ENCODE data around the gene COL4A1. TPM values are rescaled to one million over a fixed set of nuclear protein-coding genes. Genes with fewer than 3 reads are reported as not detected.
"Not testable (repeated sequence)": the region's sequence is repeated elsewhere in the genome, so short reads cannot be mapped to it uniquely, and the experiment has no call there.

COL4A1 gene
- total RNA-seq, 2 donors from 2014 or later = 19.6 to 65.3 TPM

DNA sequence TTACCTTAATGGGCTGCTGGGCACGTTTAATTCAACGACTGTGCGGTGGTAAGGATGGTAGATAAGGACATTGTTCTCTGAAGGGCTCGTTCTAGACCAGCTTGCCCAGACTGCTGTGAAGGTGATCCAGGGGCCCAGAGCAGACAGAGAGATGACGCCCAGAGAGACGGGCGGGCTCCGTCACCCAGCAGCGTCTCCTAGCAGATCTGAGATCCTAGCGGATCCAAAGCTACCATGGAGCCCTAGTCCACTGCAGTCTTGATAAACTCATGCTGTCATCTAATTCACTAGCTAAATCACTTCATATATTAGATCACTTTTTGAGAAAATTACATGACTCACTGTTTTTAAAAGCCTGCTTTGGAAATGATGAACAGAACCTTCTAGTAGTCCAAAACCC lies 21.6 kb upstream of the COL4A1 start:
- no peak for ATAC-seq
- DNase-seq = no peak
- intact Hi-C loops (cut with DNase I, micrococcal nuclease) = loop anchor here in 1 of 2 donors (10.0 kb wide), 1 partner anchor 94 kb away; no protein-coding TSS in a partner anchor

DNA sequence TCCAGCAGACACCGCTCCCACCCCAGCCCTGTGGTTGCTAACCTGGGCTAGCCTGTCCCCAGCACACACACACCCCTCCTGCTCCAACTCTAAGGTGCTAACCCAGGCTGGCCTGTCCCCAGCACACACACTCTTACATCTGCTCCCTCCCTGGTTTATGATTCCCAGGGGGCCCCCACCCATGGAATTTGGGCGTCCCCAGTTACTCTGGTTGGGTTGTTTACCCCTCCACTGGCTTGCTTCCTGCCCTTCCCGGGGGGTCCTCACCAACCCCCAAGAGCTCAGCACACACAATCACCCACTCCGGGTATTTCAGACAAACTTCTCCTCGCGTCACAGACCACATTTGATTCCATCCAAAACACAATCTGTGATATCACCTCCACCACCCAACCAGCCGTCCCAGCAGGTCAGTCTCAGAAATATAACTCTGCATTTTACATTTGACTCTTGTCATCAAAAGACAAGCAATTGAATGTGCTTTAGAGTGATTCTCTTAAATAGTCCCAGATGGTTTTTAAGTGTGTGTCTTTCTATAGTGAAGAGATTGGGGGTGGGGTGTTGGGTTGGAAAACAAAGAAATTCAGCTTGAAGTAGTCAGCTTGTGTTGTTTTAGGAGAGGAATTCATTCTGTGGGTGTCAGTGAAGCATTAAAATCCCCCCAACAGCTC lies 20.2 kb upstream of the COL4A1 start:
- DNase-seq (no peak), ATAC-seq (no peak)
- intact Hi-C loops (cut with DNase I, micrococcal nuclease) = loop anchor here in 1 of 2 donors (10.0 kb wide), 1 partner anchor 92 kb away; no protein-coding TSS in a partner anchor

DNA sequence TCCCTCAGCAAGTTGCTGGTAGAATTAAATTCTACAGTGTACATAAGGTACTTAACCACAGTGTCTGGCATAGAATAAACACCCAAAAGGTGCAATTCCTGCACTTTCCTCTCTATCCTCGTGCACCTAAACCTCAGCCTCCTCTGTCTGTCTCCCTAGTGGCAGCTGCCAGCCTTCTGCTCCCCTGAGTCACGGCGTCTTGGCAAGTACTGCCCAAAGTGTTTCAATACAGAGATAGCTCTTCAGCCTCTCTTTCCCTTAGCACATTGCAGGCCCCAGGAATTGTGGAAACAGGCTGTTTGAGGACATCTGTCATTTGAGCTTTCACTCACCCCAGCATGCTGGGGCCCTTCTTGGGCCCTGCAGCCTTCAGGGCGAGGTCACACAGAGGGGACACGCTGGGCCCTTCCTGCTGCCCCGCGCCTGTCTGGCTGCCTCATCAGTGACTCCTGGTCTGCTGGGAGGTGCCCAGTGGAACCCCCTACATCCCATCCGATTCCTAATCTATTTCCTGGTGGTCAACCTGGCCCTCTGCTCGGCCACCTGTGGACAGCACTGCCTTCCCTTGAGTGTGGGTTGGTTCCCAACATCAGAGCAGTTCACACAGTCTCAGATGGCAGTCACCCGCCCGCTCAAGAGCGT lies 19.4 kb upstream of the COL4A1 start:
- DNase-seq (no peak), ATAC-seq (no peak)
- intact Hi-C loops (cut with DNase I, micrococcal nuclease) = loop anchor here in 1 of 2 donors (10.0 kb wide), 1 partner anchor 92 kb away; no protein-coding TSS in a partner anchor

DNA sequence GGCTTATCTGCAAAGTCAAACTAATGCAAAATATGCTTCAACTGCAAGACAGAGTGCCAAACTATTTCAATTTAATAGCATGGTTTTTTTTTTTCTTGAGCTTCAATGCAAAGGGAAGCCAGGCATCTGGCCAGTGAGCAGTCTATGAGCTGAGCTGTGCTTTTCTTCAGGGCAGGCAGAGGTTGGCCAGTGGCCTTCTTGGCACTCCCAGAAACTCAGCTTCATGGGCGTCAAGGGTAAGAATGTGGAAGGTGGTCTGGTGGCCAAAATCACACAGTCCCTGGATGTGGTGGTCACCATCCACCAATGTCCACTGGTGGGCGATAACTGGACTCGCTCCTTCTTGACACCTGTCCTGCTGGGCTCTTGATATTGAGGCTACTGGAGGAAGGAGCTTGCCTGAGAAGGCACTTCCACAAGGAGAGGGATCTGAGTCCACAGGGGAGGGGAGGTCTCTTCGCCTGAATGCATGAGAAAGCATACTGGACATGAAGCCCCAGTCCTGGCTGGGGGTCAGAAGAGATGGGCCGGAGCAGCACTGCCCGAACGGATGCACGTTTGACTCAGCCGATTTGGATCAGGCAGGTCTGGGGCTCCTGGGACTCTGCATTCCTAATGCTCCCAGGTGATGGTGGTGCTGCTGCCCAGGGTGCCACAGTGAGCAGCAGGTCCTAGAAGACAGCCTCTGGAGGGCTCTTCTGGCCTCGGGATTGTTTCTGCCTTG lies 17.2 kb upstream of the COL4A1 start:
- ATAC-seq (no peak), DNase-seq (no peak)
- intact Hi-C loops (cut with DNase I, micrococcal nuclease) = loop anchor here in 1 of 2 donors (10.0 kb wide), 1 partner anchor 89 kb away; no protein-coding TSS in a partner anchor

DNA sequence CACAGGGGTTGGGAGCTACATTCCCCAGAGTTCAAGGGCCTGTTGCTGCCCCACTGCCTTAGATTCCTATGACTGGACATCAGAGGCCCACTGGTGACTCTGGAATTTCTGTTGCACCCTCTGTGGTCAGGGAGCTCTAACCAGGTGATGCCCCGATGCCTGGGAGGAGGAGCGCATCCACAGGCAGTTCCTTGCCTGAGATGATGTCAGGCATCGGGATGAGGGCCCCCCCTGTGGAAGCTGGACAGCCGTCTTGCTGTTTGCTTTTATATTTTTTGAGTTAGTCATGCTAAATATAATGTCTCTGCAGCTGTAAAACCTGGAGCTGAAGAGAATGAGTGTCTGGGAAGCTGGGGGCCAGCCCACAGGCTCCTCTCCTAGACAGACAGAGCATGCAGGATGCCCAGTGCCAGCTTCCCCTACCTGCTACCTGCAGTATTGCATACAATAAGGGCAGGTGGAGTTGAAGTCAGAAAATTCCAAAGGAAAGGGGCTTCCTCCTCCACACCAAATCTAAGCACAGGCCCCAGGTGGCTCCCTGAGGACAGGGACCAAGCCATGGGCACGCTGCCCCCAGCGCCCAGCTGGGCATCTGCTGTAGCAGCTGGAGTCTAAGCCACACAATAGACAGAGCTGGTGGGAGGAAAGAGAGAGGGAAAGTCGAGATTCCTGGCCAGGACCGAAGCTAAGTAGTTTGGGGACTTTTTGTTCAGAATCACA lies 16.4 kb upstream of the COL4A1 start:
- no peak for DNase-seq

DNA sequence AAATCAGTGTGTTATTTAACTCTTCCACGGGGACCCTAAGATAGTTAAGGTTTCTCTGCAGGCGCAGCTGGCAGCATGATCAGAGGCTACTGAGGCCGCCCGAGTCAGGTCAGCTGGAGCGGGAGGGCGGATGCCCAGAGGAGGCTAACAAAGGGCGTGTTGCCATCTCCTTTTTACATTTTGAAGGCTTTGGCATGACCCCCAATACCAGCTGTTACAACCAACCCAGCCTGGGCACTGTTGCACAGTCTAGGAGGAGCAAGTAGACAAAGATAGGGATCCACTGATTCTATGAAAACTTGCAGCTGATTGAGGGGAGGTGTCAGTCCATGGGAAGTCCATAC lies 15.8 kb upstream of the COL4A1 start:
- DNase-seq = no peak
- ATAC-seq = no peak
- intact Hi-C loops (cut with DNase I, micrococcal nuclease) = loop anchor here in 1 of 2 donors (10.0 kb wide), 1 partner anchor 88 kb away; no protein-coding TSS in a partner anchor

More for the DNA sequence above, 16.4 kb upstream of the COL4A1 start:
- intact Hi-C loops (cut with DNase I, micrococcal nuclease) = loop anchor here in 1 of 2 donors (10.0 kb wide), 1 partner anchor 89 kb away; no protein-coding TSS in a partner anchor
- ATAC-seq = no peak

DNA sequence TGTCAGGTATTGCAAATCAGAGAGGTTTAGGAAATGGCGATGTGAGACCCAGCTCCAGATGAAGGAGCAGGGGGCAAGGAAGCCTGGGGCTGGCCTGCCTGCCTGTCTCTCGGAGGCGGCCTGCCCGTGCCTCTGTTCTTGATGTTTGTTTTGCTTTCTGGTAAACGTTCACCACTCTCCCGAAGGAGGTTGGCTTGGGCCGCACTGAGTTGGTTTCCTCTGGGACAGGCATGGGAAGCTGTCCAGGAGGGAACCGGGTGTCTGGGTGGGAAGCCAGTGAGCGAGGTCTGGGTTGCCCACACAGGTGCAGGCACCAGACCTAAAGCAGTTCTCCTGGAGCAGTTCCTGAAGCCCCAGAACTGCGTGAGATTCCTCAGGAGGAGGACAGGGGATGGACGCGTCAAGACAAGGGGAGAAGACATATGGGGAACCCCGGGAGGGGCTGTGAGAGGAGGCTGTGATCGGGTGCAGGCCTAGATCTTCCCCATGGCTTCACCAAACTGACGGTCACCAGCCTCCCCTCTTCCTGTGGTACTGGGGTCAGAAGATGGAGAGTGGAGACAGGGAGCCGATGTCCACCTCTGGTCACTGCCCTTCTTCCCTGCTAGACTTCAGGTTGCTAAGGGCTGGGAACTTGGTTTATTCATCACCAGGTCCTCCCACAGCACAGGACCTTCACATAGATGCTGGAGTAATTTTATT lies 15.3 kb upstream of the COL4A1 start:
- no peak for DNase-seq
- ATAC-seq = no peak
- intact Hi-C loops (cut with DNase I, micrococcal nuclease) = loop anchor here in 1 of 2 donors (10.0 kb wide), 1 partner anchor 87 kb away; no protein-coding TSS in a partner anchor

DNA sequence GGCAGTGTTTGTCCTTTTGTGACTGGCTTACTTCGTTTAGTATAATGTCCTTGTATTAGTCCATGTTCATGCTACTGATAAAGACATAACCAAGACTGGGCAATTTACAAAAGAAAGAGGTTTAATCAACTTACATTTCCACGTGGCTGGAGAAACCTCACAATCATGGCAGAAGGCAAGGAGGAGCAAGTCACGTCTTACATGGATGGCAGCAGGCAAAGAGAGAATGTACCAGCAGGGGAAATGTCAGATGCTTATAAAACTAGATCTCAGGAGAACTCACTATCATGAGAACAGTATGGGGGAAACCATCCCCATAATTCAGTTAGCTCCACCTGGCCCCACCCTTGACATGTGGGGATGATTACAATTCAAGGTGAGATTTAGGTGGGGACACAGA lies 14.6 kb upstream of the COL4A1 start:
- not testable (repeated sequence) for ATAC-seq, DNase-seq
- intact Hi-C loops (cut with DNase I, micrococcal nuclease) = loop anchor here in 1 of 2 donors (10.0 kb wide), 1 partner anchor 87 kb away; no protein-coding TSS in a partner anchor

DNA sequence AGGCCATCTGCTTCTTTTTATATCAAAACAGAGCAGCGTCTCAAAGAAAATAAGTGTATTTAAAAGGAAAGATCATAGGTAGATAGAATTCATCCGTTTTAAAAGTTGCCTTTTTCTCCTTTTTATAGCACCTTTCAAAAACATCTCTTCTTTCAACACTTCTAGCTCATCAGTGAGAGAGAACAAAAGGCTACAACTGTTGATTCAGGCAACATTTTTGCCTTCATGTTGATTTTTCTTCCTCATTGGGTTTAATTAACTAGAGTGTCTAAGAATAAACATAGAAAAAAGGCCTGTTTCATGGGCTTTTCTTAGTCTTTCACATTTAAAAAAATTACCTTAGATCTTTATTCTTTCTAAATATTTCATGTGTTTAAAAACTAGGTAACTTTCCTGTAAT lies 13.7 kb upstream of the COL4A1 start:
- intact Hi-C loops (cut with DNase I, micrococcal nuclease) = loop anchor here in 1 of 2 donors (10.0 kb wide), 1 partner anchor 86 kb away; no protein-coding TSS in a partner anchor
- DNase-seq (no peak), ATAC-seq (no peak)

DNA sequence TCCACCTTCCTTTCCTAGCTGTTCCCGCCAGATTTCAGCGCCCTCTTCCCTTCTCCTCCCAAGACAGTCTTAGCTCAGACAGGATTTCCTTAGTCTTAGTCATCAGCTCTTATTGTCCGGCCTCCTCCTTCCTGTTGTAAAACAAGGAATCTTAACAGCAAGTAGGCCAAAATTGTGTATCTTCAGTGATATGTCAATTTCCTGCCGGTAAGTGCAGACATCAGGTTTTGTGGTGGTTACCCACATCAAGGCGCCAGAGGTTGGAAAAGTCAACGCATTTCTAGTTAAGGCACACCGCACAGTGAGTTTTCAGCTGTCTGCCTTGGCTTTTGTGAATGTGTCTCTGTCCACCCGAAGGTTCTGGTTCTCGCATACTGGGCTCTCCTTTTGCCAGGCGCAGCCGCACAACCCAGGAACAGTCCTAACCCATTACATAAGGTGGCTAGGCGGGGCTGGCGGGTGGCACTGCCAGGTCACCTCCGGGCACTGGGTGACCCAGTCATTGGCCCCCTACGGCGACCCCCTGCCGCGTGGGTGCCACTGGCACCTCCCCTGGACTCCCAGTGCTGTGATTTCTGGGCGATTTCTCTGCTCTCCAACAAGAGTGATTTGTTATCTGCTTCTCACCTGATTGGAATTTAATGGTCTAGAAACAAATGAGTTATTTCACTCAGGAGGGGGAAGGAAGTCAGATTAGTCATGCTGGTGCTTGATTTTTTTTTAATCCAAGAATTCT lies 13.0 kb upstream of the COL4A1 start:
- ATAC-seq (no peak), DNase-seq (no peak)
- intact Hi-C loops (cut with DNase I, micrococcal nuclease) = loop anchor here in 1 of 2 donors (10.0 kb wide), 1 partner anchor 85 kb away; no protein-coding TSS in a partner anchor

DNA sequence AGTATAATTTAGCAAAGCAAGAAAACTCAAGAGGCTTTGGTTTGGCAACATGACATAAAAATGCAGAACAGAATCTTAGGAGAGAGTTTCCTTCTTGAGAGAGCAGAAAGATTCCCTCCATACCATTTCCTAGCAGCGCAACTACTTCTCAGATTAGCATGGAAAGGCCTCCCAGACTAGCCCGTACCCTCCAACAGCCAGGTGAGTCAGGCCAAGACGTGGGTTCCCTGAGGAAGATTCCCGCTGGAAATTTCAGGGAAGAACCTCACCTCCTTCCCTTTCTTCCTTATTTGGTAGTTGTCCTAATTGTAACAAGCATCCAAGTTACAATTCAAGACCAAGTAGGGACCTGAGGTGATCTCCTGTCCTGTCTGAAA lies 12.4 kb upstream of the COL4A1 start:
- ATAC-seq (no peak), DNase-seq (no peak)
- intact Hi-C loops (cut with DNase I, micrococcal nuclease) = no loop called here

DNA sequence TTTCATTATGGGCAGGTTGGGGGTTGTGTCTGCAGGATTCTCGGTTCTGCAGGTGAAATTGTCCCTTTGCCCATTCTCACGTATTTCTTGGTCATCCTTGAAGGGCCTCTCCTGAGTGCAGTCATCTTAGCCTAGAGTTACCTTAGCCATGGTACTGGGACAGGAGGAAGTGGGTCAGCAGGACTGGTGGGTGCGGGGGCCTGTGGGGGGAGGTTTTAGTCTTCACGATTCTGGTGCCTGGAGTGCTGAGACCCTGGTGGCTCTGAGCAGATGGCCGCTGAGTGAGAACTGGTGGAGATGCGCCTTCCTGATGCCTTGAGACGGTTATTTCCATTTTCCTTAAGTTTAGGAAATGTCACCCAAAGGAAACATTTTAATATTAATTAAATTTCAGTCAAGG lies 12.0 kb upstream of the COL4A1 start:
- ATAC-seq = no peak
- intact Hi-C loops (cut with DNase I, micrococcal nuclease) = no loop called here
- no peak for DNase-seq

DNA sequence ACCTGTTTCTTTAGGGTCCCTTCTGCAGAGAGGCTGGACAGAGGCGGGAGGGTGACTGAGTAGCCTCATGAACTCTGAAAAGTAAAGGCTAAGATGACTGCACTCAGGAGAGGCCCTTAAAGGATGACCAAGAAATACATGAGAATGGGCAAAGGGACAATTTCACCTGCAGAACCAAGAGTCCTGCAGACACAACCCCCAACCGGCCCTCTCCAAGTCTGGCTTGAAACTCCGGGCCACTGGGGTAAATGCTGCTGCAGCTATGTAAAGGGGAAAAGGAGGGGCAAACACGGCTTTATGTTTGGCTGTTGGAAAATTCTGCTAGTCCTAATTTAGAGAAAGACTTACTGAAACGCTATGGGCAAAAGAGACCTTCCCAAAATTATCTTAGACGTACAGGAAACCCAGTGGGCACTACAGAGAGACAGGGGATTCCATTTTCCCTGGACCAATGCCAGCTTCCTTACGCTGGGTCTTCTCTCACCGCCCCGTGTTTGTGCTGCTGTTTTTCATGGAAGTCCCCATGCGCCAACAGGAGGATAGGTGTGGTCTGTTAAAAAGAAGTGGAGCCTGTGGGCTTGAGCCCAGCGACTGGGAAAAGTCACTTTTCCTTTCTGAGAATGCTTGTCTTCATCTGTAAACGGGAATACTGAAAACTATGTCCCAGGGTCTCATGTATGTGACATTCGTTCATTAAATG lies 10.7 kb upstream of the COL4A1 start:
- intact Hi-C loops (cut with DNase I, micrococcal nuclease) = no loop called here
- no peak for DNase-seq
- no peak for ATAC-seq

DNA sequence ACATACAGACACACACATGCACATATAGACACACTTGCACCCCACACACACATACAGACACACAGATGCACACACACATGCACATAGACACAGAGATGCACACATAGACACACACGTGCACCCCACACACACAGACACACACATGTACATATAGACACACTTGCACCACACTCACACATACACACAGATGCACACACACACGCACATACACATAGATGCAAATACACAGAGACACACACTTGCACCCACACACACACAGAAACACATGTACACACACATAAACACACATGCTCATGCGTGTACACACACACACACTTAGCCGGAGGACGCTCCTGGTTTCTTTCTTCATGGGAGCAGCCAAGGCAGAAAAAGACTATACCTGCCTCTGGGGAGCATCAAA lies 10.1 kb upstream of the COL4A1 start:
- ATAC-seq (no peak), DNase-seq (no peak)
- intact Hi-C loops (cut with DNase I, micrococcal nuclease) = no loop called here

DNA sequence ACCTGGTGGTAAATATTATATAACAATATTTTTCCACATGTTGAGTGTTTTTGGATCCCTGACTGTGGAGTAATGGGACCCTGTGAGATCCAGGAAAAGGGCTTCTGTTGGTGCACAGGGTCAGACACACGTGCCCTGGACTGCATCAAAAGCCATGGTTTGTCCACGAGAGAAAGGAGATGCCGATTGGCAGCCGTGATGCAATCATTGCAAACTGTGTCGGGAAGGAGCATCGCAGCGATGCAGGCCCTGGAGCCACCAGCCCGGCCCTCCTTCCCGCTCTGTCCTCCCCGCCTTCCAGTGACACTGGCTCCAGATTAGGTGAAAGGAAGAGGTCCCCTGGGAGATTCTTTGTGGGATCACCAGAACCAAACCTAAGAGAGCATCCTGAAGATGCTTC lies 9.2 kb upstream of the COL4A1 start:
- intact Hi-C loops (cut with DNase I, micrococcal nuclease) = no loop called here
- ATAC-seq (no peak), DNase-seq (no peak)

DNA sequence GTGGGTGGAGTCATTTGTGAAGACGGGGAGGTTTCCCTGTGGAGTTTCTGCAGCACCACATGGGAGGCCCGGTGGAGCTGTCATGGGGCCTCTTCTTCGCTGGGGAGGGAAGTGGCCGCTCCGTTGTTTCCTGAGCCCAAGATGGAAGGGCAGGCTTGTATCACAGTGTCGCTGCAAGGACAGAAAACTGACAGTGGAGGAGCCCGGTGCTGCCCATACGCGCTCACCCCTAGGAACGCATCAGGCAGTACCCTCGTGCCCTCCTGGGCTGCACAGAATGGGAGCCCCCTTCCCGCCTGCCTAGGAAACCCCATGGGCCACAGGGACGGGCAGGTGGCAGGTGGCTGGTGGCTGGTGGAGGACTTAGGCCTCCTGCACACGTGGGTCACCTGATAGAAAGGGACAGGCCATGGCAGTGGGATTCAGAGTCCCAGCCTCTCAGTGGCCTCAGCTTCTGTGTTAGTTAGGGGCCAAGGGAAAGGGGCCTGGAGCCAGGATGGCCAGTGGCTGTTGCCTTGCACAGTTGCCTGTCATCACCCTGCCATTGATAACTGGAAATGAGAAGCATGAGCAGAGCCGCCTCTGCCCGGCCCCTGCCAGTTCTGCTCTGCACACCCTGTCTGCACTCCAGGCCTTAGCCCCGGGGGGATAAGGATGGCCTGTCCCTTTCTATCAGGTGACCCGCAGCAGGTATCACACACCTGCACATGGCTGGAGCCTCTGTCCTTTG lies 7.7 kb upstream of the COL4A1 start:
- intact Hi-C loops (cut with DNase I, micrococcal nuclease) = no loop called here
- no peak for ATAC-seq
- no peak for DNase-seq
